Measurements from ENCODE around the gene TICAM1.
"Not testable (repeated sequence)": the region's sequence is repeated elsewhere in the genome, so short reads cannot be mapped to it uniquely, and the experiment has no call there.

GRCh38 chr19:4845975-4846374 is 14.5 kb upstream of the TICAM1 start:
- TF ChIP-seq CTCF, EP300, POLR2A, POLR2AphosphoS5 (IDR thresholded peaks at IDR 0.05): not testable (repeated sequence)

Measured in suprapubic skin (tissue), 4 donors.